ENCODE measurements around the gene CCDC154. TPM values are rescaled to one million over a fixed set of nuclear protein-coding genes. Genes with fewer than 3 reads are reported as not detected.

Gene CCDC154
- total and polyA plus RNA-seq, 3 experiments from 2014 or later: 2.3 to 2.8 TPM; not detected in 1

DNA sequence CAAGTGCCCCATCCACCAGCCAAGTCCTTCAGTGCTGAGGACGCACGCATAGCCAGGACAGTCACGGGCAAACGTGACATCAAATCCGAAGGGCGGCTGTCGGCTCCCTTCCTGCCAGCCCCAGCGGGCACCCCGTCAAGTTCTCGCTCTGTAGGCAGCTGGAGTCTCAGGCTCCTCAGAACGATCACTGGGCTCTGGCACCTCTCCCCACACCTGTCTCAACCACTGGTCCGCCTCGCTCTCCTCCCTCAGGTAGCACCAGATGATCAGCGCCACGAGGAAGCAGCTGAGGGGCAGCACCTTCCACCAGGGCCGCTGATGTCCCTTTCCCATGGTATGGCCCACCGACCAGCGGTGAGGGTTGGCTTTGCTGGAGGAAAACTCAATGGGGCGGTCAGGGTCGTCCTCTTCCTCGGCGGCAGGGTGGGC, 24.2 kb downstream of the CCDC154 start:
- peak overlapping the region; percentile 90 to 97 (median 94) for H3K4me3 Mint-ChIP-seq
- H3K27ac Mint-ChIP-seq: peak overlapping the region; percentile 72 to 100 (median 97)
- CTCF ChIA-PET: interaction anchor here (0.8 to 1.0 kb wide), 3 partner anchors 8 to 363 kb away, joined by 3 read pairs; partner anchors contain the start of gene NUBP2
- Histone ChIP-seq H3K27me3 (ENCODE audit: insufficient read depth, low read length, poor library complexity, severe bottlenecking) (no peaks in the 10 kb centered on the region), H3K27ac (ENCODE audit: low read depth, low read length) (peak overlapping the region; percentile 93), H3K4me1 (ENCODE audit: insufficient read depth, low read length) (peaks cover 11% of the 10 kb centered on the region), H3K9me3 (ENCODE audit: low read length) (no peaks in the 10 kb centered on the region), H3K36me3 (ENCODE audit: insufficient read depth, low read length) (no peaks in the 10 kb centered on the region), H3K4me3 (ENCODE audit: low read length) (peak overlapping the region; percentile 91)
- peaks cover 0 to 3% of the 10 kb centered on the region in 2 donors for H3K27me3 Mint-ChIP-seq
- no peak for DNase-seq
- peaks cover 17 to 26% (median 19%) of the 10 kb centered on the region in 3 donors for H3K4me1 Mint-ChIP-seq
- H3K36me3 Mint-ChIP-seq: peaks cover 0 to 10% (median 0%) of the 10 kb centered on the region in 3 donors
- POLR2A ChIA-PET: interaction anchor here (0.5 to 2.1 kb wide), 13 partner anchors 8 to 1093 kb away, joined by 3 to 15 read pairs (median 5); partner anchors contain the start of genes EME2, MAPK8IP3, MRPS34 and NUBP2
- no peaks in the 10 kb centered on the region for H3K9me3 Mint-ChIP-seq

- peaks cover 0 to 3% of the 10 kb centered on the region in 2 donors for H3K27me3 Mint-ChIP-seq
- H3K4me3 Mint-ChIP-seq: peak overlapping the region in 5 of 7 donors; percentile 11 to 77 (median 36)
- POLR2A ChIA-PET: interaction anchor here (0.7 kb wide), 1 partner anchor 70 kb away, joined by 8 read pairs; no protein-coding TSS in a partner anchor
These were observed 27.8 kb downstream of the CCDC154 start for GRCh38 chr16:1416521-1416941.

GRCh38 chr16:1414532-1415260, 29.7 kb downstream of the CCDC154 start, which contains the start of gene UNKL:
Gene UNKL, minus strand, starts transcription at chr16:1414704. Its CDS starts 13 bp downstream, at chr16:1414691.
- H3K27ac ChIP-seq (ENCODE audit: low read depth, low read length): peak within 1 kb of the TSS; percentile 79
- CTCF ChIA-PET: no interaction called here
- H3K4me1 Mint-ChIP-seq: peaks cover 16 to 35% (median 20%) of the 10 kb centered on the region in 3 donors
- H3K36me3 Mint-ChIP-seq: peaks cover 0 to 27% (median 2%) of the 10 kb centered on the region in 3 donors
- peaks cover 9% of the 10 kb centered on the region for H3K36me3 ChIP-seq (ENCODE audit: insufficient read depth, low read length)
- H3K9me3 ChIP-seq (ENCODE audit: low read length): no peaks in the 10 kb centered on the region
- peak within 1 kb of the TSS; percentile 79 to 98 (median 86) for H3K27ac Mint-ChIP-seq
- no peaks in the 10 kb centered on the region for H3K27me3 Mint-ChIP-seq
- peak within 1 kb of the TSS; percentile 82 to 93 (median 87) for H3K4me3 Mint-ChIP-seq
- H3K4me1 ChIP-seq (ENCODE audit: insufficient read depth, low read length): peaks cover 17% of the 10 kb centered on the region
- no peaks in the 10 kb centered on the region for H3K9me3 Mint-ChIP-seq
- H3K4me3 ChIP-seq (ENCODE audit: low read length): peak within 1 kb of the TSS; percentile 61
- POLR2A ChIA-PET: no interaction called here
- peak; percentile 73 to 90 (median 79) for DNase-seq
- H3K27me3 ChIP-seq (ENCODE audit: insufficient read depth, low read length, poor library complexity, severe bottlenecking): no peaks in the 10 kb centered on the region

More at GRCh38 chr16:1416521-1416941, 27.8 kb downstream of the CCDC154 start:
- Mint-ChIP-seq H3K4me1 (peaks cover 24 to 43% (median 28%) of the 10 kb centered on the region in 3 donors), H3K36me3 (peaks cover 0 to 24% (median 2%) of the 10 kb centered on the region in 3 donors), H3K9me3 (no peaks in the 10 kb centered on the region), H3K27ac (peak overlapping the region; percentile 31 to 80 (median 76))
- Histone ChIP-seq H3K4me1 (ENCODE audit: insufficient read depth, low read length) (peaks cover 23% of the 10 kb centered on the region), H3K36me3 (ENCODE audit: insufficient read depth, low read length) (peaks cover 5% of the 10 kb centered on the region), H3K27ac (ENCODE audit: low read depth, low read length) (no peak overlapping the region), H3K9me3 (ENCODE audit: low read length) (no peaks in the 10 kb centered on the region), H3K27me3 (ENCODE audit: insufficient read depth, low read length, poor library complexity, severe bottlenecking) (no peaks in the 10 kb centered on the region), H3K4me3 (ENCODE audit: low read length) (no peak overlapping the region)
- DNase-seq: no peak
- CTCF ChIA-PET: no interaction called here

- peak overlapping the region; percentile 53 to 98 (median 88) for H3K27ac Mint-ChIP-seq
- H3K36me3 Mint-ChIP-seq: peaks cover 0 to 33% (median 2%) of the 10 kb centered on the region in 3 donors
- peak overlapping the region; percentile 79 for H3K27ac ChIP-seq (ENCODE audit: low read depth, low read length)
- peaks cover 9% of the 10 kb centered on the region for H3K36me3 ChIP-seq (ENCODE audit: insufficient read depth, low read length)
- CTCF ChIA-PET: no interaction called here
- H3K4me1 ChIP-seq (ENCODE audit: insufficient read depth, low read length): peaks cover 12% of the 10 kb centered on the region
- no peaks in the 10 kb centered on the region for H3K27me3 Mint-ChIP-seq
- POLR2A ChIA-PET: no interaction called here
- peaks cover 21 to 38% (median 25%) of the 10 kb centered on the region in 3 donors for H3K4me1 Mint-ChIP-seq
- peak overlapping the region; percentile 61 for H3K4me3 ChIP-seq (ENCODE audit: low read length)
- H3K9me3 ChIP-seq (ENCODE audit: low read length): no peaks in the 10 kb centered on the region
- H3K9me3 Mint-ChIP-seq: no peaks in the 10 kb centered on the region
- DNase-seq: peak; percentile 49 to 76 (median 54)
- peak overlapping the region; percentile 82 to 93 (median 87) for H3K4me3 Mint-ChIP-seq
- no peaks in the 10 kb centered on the region for H3K27me3 ChIP-seq (ENCODE audit: insufficient read depth, low read length, poor library complexity, severe bottlenecking)
These were observed 30.4 kb downstream of the CCDC154 start for GRCh38 chr16:1413684-1414531.

DNA sequence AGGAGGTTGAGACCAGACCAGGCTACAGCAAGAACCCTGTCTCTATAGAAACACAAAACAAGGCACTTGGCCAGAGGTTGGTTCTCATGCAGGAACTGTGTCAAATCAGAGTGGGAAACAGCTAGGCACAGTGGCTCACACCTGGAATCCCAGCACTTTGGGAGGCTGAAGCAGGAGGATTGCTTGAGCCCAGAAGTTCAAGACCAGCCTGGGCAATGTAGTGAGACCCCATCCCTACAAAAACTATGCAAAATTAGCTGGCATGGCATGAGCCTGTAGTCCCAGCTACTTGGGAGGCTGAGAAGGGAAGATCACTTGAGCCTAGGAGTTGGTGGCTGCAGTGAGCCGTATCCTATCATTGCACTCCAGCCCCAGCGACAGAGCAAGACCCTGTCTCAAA, 31.5 kb downstream of the CCDC154 start:
- POLR2A ChIA-PET: interaction anchor here (0.6 kb wide), 1 partner anchor 49 kb away, joined by 8 read pairs; no protein-coding TSS in a partner anchor
- Histone ChIP-seq H3K27me3 (ENCODE audit: insufficient read depth, low read length, poor library complexity, severe bottlenecking) (no peaks in the 10 kb centered on the region), H3K9me3 (ENCODE audit: low read length) (no peaks in the 10 kb centered on the region), H3K4me3 (ENCODE audit: low read length) (no peak overlapping the region), H3K27ac (ENCODE audit: low read depth, low read length) (no peak overlapping the region), H3K4me1 (ENCODE audit: insufficient read depth, low read length) (peaks cover 18% of the 10 kb centered on the region), H3K36me3 (ENCODE audit: insufficient read depth, low read length) (peaks cover 9% of the 10 kb centered on the region)
- DNase-seq: no peak
- CTCF ChIA-PET: interaction anchor here (0.7 to 2.0 kb wide), 3 partner anchors 8 to 293 kb away, joined by 3 to 5 read pairs (median 3); partner anchors contain the start of genes MAPK8IP3 and UQCC4
- peaks cover 0 to 30% (median 2%) of the 10 kb centered on the region in 3 donors for H3K36me3 Mint-ChIP-seq
- H3K27ac Mint-ChIP-seq: peak overlapping the region in 3 of 8 donors; percentile 53 to 78 (median 65)
- peaks cover 21 to 47% (median 21%) of the 10 kb centered on the region in 3 donors for H3K4me1 Mint-ChIP-seq
- H3K4me3 Mint-ChIP-seq: peak overlapping the region; percentile 43 to 93 (median 79)
- no peaks in the 10 kb centered on the region for H3K27me3 Mint-ChIP-seq
- H3K9me3 Mint-ChIP-seq: no peaks in the 10 kb centered on the region

GRCh38 chr16:1408171-1408837, 36.1 kb downstream of the CCDC154 start:
- Histone ChIP-seq H3K4me1 (ENCODE audit: insufficient read depth, low read length) (peaks cover 19% of the 10 kb centered on the region), H3K4me3 (ENCODE audit: low read length) (peak overlapping the region; percentile 62), H3K36me3 (ENCODE audit: insufficient read depth, low read length) (peaks cover 9% of the 10 kb centered on the region), H3K27me3 (ENCODE audit: insufficient read depth, low read length, poor library complexity, severe bottlenecking) (no peaks in the 10 kb centered on the region), H3K27ac (ENCODE audit: low read depth, low read length) (no peak overlapping the region), H3K9me3 (ENCODE audit: low read length) (no peaks in the 10 kb centered on the region)
- H3K27ac Mint-ChIP-seq: peak overlapping the region in 5 of 8 donors; percentile 29 to 90 (median 68)
- H3K27me3 Mint-ChIP-seq: no peaks in the 10 kb centered on the region
- no peaks in the 10 kb centered on the region for H3K9me3 Mint-ChIP-seq
- peaks cover 0 to 51% (median 3%) of the 10 kb centered on the region in 3 donors for H3K36me3 Mint-ChIP-seq
- DNase-seq: peak; percentile 92 to 97 (median 96)
- peak overlapping the region; percentile 69 to 87 (median 74) for H3K4me3 Mint-ChIP-seq
- H3K4me1 Mint-ChIP-seq: peaks cover 16 to 56% (median 21%) of the 10 kb centered on the region in 3 donors
- POLR2A ChIA-PET: interaction anchor here (0.5 to 1.4 kb wide), 7 partner anchors 12 to 556 kb away, joined by 3 to 4 read pairs (median 3); partner anchors contain the start of genes RPS2 and UQCC4
- CTCF ChIA-PET: interaction anchor here (1.5 kb wide), 1 partner anchor 45 kb away, joined by 3 read pairs; no protein-coding TSS in a partner anchor

DNA sequence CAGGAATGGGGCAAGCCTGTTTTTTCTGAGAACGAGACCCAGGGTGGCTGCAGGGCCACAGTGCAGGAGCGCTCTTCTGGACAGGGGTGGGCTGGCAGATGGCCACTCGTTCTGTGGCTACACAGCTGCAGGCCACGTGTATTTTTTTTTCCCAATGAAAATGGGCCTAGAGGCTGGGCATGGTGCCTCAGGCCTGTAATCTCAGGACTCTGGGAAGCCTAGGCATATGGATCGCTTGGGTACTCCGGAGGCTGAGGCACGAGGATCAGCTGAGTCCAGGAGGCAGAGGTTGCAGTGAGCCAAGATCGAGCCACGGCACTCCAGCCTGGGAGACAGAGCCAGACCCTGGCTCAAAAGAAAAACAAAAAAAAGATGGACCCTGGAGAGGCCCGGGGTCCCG, 36.6 kb downstream of the CCDC154 start:
- ChIA-PET POLR2A (interaction anchor here (0.5 to 1.4 kb wide), 7 partner anchors 13 to 557 kb away, joined by 3 to 4 read pairs (median 3); partner anchors contain the start of genes RPS2 and UQCC4), CTCF (interaction anchor here (1.2 to 1.5 kb wide), 2 partner anchors 43 to 44 kb away, joined by 3 read pairs; no protein-coding TSS in a partner anchor)
- H3K9me3 Mint-ChIP-seq: no peaks in the 10 kb centered on the region
- H3K4me3 Mint-ChIP-seq: peak overlapping the region; percentile 41 to 87 (median 71)
- H3K4me3 ChIP-seq (ENCODE audit: low read length): no peak overlapping the region
- H3K27ac Mint-ChIP-seq: peak overlapping the region in 4 of 8 donors; percentile 14 to 90 (median 48)
- peaks cover 0 to 55% (median 4%) of the 10 kb centered on the region in 3 donors for H3K36me3 Mint-ChIP-seq
- H3K27me3 ChIP-seq (ENCODE audit: insufficient read depth, low read length, poor library complexity, severe bottlenecking): no peaks in the 10 kb centered on the region
- no peak for DNase-seq
- peaks cover 7% of the 10 kb centered on the region for H3K36me3 ChIP-seq (ENCODE audit: insufficient read depth, low read length)
- no peaks in the 10 kb centered on the region for H3K9me3 ChIP-seq (ENCODE audit: low read length)
- H3K4me1 ChIP-seq (ENCODE audit: insufficient read depth, low read length): peaks cover 14% of the 10 kb centered on the region
- peaks cover 16 to 54% (median 23%) of the 10 kb centered on the region in 3 donors for H3K4me1 Mint-ChIP-seq
- no peak overlapping the region for H3K27ac ChIP-seq (ENCODE audit: low read depth, low read length)
- no peaks in the 10 kb centered on the region for H3K27me3 Mint-ChIP-seq

Measured in CD8-positive, alpha-beta memory T cell (primary cell).